Glutamatergic neuron (in vitro differentiated cells): ENCODE results near the gene HS2ST1. TPM values are rescaled to one million over a fixed set of nuclear protein-coding genes. Genes with fewer than 3 reads are reported as not detected.
"Not testable (repeated sequence)": the region's sequence is repeated elsewhere in the genome, so short reads cannot be mapped to it uniquely, and the experiment has no call there.

Experiments
- DNase-seq: peaks from one replicate; pipeline ENCODE4 v3.0.0; 2022
- H3K27ac Mint-ChIP-seq: one replicate; pipeline ENCODE4 v1.8.0; 2020; ENCODE audit warnings: mild to moderate bottlenecking, mixed read lengths, inconsistent platforms; ENCODE audit not compliant: unreplicated experiment
- H3K27me3 Mint-ChIP-seq: one replicate; pipeline ENCODE4 v1.8.0; 2020; ENCODE audit warnings: mild to moderate bottlenecking, moderate library complexity, mixed read lengths, inconsistent platforms; ENCODE audit not compliant: unreplicated experiment
- H3K36me3 Mint-ChIP-seq: one replicate; pipeline ENCODE4 v1.8.0; 2020; ENCODE audit warnings: mild to moderate bottlenecking, mixed read lengths, inconsistent platforms; ENCODE audit not compliant: unreplicated experiment
- H3K4me1 Mint-ChIP-seq: one replicate; pipeline ENCODE4 v1.8.0; 2020; ENCODE audit warnings: mild to moderate bottlenecking, low read depth, mixed read lengths, inconsistent platforms; ENCODE audit not compliant: unreplicated experiment
- H3K4me3 Mint-ChIP-seq: one replicate; pipeline ENCODE4 v1.8.0; 2020; ENCODE audit warnings: mild to moderate bottlenecking, mixed read lengths, inconsistent platforms; ENCODE audit not compliant: unreplicated experiment
- H3K9me3 Mint-ChIP-seq: one replicate; pipeline ENCODE4 v1.8.0; 2020; ENCODE audit warnings: mild to moderate bottlenecking, moderate library complexity, mixed read lengths, inconsistent platforms; ENCODE audit not compliant: unreplicated experiment
- total RNA-seq: library from RNA; stranded (reverse); fragmentation: NEBNext Ultra II Directional; extraction: Animal tissue kit (Norgen Biotek cat#: 25700); gene quantifications from one replicate; pipeline ENCODE4 v1.2.1, GENCODE V29; 2021; ENCODE audit not compliant: unreplicated experiment
- TF ChIP-seq, protein P1 (sequence below): fragments of 200-600 bp; sonication (generic); IDR thresholded peaks from one replicate; pipeline ENCODE4 v1.5.0; 2021; ENCODE audit not compliant: partially characterized antibody, unreplicated experiment

Gene HS2ST1
- total RNA-seq, 1 donor from 2014 or later, result 12.9 TPM

DNA sequence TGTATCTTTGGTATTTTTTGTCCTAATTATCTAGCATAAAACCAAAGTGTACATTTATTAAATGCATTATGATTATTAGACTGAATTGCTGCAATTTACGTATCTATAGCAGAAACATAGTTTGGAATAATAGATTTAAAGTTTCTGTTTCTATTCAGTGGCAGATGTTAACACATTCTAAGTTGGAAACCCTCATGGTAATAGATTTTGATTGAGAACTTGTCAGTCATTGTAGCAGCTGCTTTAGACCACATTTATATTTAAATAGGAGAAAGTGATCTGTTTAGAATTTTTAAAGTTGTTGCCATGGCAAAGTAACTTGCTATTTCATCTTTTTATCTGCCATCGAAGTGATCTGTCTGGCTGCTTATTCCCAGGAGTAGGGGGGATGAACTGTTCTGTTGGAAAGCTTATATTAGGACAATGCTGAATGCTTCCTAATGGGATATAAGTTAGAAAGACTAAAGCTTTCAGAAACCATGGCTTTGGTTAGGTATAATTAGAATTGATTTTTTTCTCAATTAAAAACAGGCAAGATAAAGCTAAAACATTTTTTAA is 61.6 kb downstream of the HS2ST1 start:
- TF ChIP-seq, protein P1, sequence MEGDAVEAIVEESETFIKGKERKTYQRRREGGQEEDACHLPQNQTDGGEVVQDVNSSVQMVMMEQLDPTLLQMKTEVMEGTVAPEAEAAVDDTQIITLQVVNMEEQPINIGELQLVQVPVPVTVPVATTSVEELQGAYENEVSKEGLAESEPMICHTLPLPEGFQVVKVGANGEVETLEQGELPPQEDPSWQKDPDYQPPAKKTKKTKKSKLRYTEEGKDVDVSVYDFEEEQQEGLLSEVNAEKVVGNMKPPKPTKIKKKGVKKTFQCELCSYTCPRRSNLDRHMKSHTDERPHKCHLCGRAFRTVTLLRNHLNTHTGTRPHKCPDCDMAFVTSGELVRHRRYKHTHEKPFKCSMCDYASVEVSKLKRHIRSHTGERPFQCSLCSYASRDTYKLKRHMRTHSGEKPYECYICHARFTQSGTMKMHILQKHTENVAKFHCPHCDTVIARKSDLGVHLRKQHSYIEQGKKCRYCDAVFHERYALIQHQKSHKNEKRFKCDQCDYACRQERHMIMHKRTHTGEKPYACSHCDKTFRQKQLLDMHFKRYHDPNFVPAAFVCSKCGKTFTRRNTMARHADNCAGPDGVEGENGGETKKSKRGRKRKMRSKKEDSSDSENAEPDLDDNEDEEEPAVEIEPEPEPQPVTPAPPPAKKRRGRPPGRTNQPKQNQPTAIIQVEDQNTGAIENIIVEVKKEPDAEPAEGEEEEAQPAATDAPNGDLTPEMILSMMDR, result no peak
- no peaks in the 10 kb centered on the region for H3K36me3 Mint-ChIP-seq
- peaks cover 8% of the 10 kb centered on the region for H3K4me1 Mint-ChIP-seq
- no peak overlapping the region for H3K4me3 Mint-ChIP-seq
- H3K27me3 Mint-ChIP-seq, result no peaks in the 10 kb centered on the region
- DNase-seq, result no peak
- no peak overlapping the region for H3K27ac Mint-ChIP-seq
- H3K9me3 Mint-ChIP-seq, result peaks cover 2% of the 10 kb centered on the region

DNA sequence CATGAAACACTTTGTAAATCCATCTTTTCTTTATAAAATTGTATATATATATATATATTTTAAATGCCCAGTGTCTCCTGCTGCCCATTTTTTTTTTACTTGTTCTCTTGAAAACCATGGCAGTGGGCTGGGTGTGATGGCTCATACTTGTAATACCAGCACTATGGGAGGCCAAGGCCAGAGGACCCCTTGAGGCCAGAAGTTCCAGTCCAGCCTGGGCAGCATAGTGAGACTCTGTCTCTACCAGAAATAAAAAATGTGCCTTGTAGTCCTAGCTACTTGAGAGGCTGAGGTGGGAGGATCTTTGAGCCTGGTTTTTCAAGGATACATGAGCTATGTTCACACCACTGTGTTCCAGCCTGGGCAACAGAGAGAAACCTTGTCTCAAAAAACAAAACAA is 62.2 kb downstream of the HS2ST1 start:
- H3K27ac Mint-ChIP-seq, result no peak overlapping the region
- H3K4me1 Mint-ChIP-seq, result peaks cover 8% of the 10 kb centered on the region
- H3K4me3 Mint-ChIP-seq, result no peak overlapping the region
- TF ChIP-seq, protein P1, result no peak
- no peaks in the 10 kb centered on the region for H3K36me3 Mint-ChIP-seq
- DNase-seq, result no peak
- peaks cover 2% of the 10 kb centered on the region for H3K9me3 Mint-ChIP-seq
- H3K27me3 Mint-ChIP-seq, result no peaks in the 10 kb centered on the region

DNA sequence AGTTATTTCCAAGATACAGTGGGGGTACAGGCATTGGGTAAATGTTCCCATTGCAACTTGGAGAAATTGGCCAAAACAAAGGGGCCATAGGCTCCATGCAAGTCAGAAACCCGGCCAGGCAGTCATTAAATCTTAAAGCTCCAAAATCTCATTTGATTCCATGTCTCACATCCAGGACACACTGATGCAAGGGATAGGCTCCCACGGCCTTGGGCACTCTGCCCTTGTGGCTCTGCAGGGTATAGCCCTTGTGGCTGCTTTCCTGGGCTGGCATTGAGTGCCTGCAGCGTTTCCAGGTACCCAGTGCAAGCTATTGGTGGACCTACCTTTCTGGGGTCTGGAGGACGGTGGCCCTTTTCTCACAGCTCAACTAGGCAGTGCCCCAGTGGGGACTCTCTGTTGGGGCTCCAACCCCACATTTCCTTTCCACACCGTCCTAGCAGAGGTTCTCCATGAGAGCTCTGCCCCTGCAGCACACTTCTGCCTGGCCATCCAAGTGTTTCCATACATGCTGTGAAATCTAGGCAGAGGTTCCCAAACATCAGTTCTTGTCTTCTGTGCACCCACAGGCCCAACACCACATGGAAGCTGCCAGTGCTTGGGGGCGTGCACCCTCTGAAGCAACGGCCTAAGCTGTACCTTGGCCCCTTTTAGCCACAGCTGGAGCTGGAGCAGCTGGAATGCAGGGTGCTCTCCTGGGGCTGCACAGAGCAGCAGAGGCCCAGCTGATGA is 67.2 kb downstream of the HS2ST1 start:
- H3K4me1 Mint-ChIP-seq, result peaks cover 5% of the 10 kb centered on the region
- H3K4me3 Mint-ChIP-seq, result no peak overlapping the region
- H3K27me3 Mint-ChIP-seq, result no peaks in the 10 kb centered on the region
- H3K9me3 Mint-ChIP-seq, result no peaks in the 10 kb centered on the region
- TF ChIP-seq, protein P1, result no peak
- no peak overlapping the region for H3K27ac Mint-ChIP-seq
- H3K36me3 Mint-ChIP-seq, result no peaks in the 10 kb centered on the region
- DNase-seq, result no peak

DNA sequence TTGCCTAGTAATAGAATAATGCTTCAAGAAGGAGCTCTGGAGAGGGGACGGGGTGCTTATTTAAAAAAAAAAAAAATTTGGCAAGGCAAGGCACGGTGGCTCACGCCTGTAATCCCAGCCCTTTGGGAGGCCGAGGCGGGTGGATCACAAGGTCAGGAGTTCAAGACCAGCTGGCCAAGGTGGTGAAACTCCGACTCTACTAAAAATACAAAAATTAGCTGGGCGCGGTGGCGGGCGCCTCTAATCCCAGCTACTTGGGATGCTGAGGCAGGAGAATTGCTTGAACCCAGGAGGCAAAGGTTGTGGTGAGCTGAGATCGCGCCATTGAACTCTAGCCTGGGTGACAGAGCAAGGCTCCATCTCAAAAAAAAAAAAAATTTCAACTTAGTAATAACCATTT is 69.2 kb downstream of the HS2ST1 start:
- not testable (repeated sequence) for H3K9me3 Mint-ChIP-seq, H3K27me3 Mint-ChIP-seq, H3K4me1 Mint-ChIP-seq, H3K4me3 Mint-ChIP-seq, H3K27ac Mint-ChIP-seq, H3K36me3 Mint-ChIP-seq, DNase-seq

DNA sequence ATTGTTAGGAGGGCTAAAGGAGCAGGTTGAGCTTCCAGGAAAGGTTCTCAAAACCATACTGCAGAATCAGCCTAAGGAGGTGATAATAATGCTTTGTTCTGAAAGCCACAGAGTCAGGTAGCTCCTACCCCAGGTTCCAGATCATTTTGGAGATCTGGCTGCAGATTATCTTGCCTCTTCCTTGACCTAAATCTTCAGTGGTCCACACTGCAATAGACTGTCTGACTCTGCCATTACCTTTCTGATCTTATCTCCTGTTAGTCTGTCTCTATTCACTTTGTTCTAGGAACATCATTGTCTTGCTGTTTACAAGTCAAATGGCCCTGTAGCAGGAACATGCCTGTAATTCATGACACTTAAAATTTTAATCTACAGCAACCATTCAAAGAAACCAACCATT is 73.0 kb downstream of the HS2ST1 start:
- TF ChIP-seq, protein P1, result no peak
- peaks cover 9% of the 10 kb centered on the region for H3K4me1 Mint-ChIP-seq
- H3K9me3 Mint-ChIP-seq, result no peaks in the 10 kb centered on the region
- H3K4me3 Mint-ChIP-seq, result no peak overlapping the region
- H3K27ac Mint-ChIP-seq, result no peak overlapping the region
- H3K27me3 Mint-ChIP-seq, result no peaks in the 10 kb centered on the region
- no peak for DNase-seq
- H3K36me3 Mint-ChIP-seq, result no peaks in the 10 kb centered on the region
